C4-2B (cell line): Measurements from ENCODE around the gene MSMP.

Experiments
- H3K27ac ChIP-seq: fragments of 450-650 bp; 2 replicates; pipeline ENCODE4 v1.5.1; 2017
- CTCF ChIP-seq: fragments of 450-650 bp; conservative IDR thresholded peaks from 2 replicates; pipeline ENCODE4 v1.5.1; 2017; ENCODE audit warnings: mild to moderate bottlenecking
- ZFX ChIP-seq: fragments of 450-650 bp; IDR thresholded peaks from 2 replicates; pipeline ENCODE4 v1.6.1; 2017

Gene MSMP

DNA sequence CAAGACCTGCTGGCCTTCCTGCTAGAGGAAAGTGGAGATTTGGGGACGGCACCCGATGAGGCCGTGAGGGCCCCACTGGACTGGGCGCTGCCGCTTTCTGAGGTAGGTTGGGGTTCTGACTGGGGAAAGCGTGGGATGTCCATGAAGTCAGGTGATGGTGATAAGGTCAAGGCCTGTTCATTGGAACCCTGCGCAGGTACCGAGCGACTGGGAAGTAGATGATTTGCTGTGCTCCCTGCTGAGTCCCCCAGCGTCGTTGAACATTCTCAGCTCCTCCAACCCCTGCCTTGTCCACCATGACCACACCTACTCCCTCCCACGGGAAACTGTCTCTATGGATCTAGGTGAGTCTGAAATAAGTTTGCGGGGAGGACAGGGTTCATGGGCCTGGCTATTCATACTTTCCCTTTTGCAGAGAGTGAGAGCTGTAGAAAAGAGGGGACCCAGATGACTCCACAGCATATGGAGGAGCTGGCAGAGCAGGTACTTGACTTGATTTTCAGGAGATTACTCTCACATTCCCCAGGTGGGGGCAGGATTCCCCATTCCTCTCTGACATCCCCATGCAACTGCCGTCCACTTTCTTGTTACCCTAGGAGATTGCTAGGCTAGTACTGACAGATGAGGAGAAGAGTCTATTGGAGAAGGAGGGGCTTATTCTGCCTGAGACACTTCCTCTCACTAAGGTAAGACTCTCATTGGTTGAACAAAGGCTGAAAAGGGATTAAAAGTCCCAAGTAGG is 21.1 kb downstream of the MSMP start:
- TF ChIP-seq ZFX = no peak; the same call in 1 of the 2 replicates
- peak; percentile 48 for TF ChIP-seq CTCF
- H3K27ac ChIP-seq = peak overlapping the region; percentile 73

DNA sequence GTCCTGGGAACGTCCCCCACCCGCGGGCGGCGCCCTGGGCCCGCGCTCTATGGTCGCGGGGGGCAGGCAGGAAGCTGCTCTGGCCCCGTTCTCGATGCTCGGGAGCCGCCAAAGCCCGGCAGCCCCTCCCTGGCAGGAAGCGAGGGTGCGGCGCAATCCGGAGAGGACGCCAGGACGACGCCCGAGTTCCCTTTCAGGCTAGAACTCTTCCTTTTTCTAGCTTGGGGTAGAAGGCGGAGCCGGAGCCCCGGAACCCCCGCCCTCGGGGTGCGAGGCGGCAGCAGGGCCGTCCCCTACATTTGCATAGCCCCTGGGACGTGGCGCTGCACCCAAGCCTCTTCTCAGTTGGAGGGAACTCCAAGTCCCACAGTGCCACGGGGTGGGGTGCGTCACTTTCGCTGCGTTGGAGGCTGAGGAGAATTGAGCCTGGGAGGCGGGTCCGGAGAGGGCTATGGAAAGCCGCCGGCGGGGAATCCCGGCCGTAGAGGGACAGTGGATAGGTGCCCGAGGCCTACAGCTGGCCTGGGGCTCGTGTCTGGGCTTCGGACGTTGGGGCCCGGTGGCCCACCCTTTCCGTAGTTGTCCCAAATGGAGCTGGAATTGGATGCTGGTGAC is 21.8 kb downstream of the MSMP start, which contains the start of the genes CREB3 and TLN1:
TSS of gene CREB3 (plus strand) at position 482 of the 615 bp plus-strand sequence. CDS start at position 589, 107 bp downstream.
TSS of gene TLN1 (minus strand) at position 11 of the 615 bp plus-strand sequence. CDS start 6,501 bp downstream, outside the sequence.
- TF ChIP-seq CTCF (peak; percentile 36; the same call in 1 of the 2 replicates), ZFX (peak; percentile 51)
- peak within 1 kb of the TSS; percentile 73 for H3K27ac ChIP-seq

- TF ChIP-seq CTCF (no peak; the same call in 1 of the 2 replicates), ZFX (peak; percentile 93)
- peak overlapping the region; percentile 73 for H3K27ac ChIP-seq
Observed at GRCh38 chr9:35731415-35732184, 22.5 kb downstream of the MSMP start.

GRCh38 chr9:35730486-35730854 is 23.6 kb downstream of the MSMP start:
- H3K27ac ChIP-seq = no peak overlapping the region; the same call in 1 of the 2 replicates
- TF ChIP-seq ZFX (no peak), CTCF (no peak)

GRCh38 chr9:35729700-35730485 is 24.2 kb downstream of the MSMP start:
- H3K27ac ChIP-seq = no peak overlapping the region
- TF ChIP-seq CTCF (peak; percentile 70), ZFX (no peak)

GRCh38 chr9:35729101-35729500 is 25.0 kb downstream of the MSMP start:
- TF ChIP-seq ZFX (no peak), CTCF (no peak)
- no peak overlapping the region for H3K27ac ChIP-seq
